ES-I3 (cell line): ENCODE data around the gene F2R.

Experiments used
- H3K36me3 ChIP-seq: 2 replicates; pipeline ENCODE4 v1.6.1; 2013; ENCODE audit warnings: mild to moderate bottlenecking, low read length, control low read depth, moderate library complexity; ENCODE audit not compliant: insufficient read depth
- H3K4me1 ChIP-seq: 2 replicates; pipeline ENCODE4 v1.6.1; 2013; ENCODE audit warnings: mild to moderate bottlenecking, control low read depth, low read length; ENCODE audit not compliant: insufficient read depth
- H3K9ac ChIP-seq: 2 replicates; pipeline ENCODE4 v1.6.1; 2013; ENCODE audit warnings: low read depth, mild to moderate bottlenecking, low read length, moderate library complexity
- H3K9me3 ChIP-seq: 2 replicates; pipeline ENCODE4 v1.6.1; 2013; ENCODE audit warnings: mild to moderate bottlenecking, low read length, moderate library complexity; ENCODE audit not compliant: control insufficient read depth, insufficient read depth

Gene F2R

GRCh38 chr5:76684756-76685519, 31.0 kb upstream of the F2R start:
- Histone ChIP-seq H3K9me3 (no peaks in the 10 kb centered on the region), H3K9ac (no peak overlapping the region), H3K4me1 (peaks cover 6% of the 10 kb centered on the region; the same call in 1 of the 2 replicates), H3K36me3 (no peaks in the 10 kb centered on the region)

DNA sequence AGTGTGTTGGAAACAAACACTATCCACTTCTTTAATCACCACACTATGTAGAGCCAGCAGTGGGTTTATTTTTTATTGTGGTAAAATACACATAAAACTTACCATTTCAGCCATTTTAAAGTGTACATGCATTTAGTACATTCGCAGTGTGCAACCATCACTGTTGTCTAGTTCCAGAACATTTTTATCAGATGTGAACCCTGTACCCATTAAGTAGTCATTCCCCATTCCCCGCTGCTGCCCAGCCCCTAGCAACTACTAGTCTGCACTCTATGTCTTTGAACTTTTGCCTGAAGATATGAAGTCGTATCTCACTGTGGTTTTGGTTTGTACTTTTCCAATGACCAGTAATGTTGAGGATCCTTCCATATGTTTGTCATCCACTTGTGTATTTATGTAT, 30.2 kb upstream of the F2R start:
- Histone ChIP-seq H3K4me1 (peaks cover 6% of the 10 kb centered on the region; the same call in 1 of the 2 replicates), H3K9ac (no peak overlapping the region)

DNA sequence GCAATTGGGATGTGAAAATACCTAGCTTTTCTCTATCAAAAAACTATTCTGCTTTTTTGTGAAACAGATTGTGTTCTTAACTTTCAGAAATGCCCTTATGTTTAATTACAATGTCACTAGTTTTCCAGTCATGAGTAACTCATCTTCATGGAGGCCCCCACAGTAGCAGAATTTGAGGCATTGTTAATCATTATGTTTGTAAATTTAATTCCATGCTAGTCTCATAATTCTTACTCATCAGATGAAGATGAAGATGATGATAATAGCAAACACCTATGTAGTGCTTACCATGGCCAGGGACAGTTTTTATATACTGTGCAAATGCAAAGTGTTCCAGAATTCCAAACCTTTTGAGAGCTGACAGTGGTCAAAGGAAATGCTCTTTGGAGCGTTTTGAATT, 27.7 kb upstream of the F2R start:
- Histone ChIP-seq H3K9me3 (no peaks in the 10 kb centered on the region), H3K36me3 (no peaks in the 10 kb centered on the region), H3K9ac (no peak overlapping the region), H3K4me1 (peaks cover 6% of the 10 kb centered on the region; the same call in 1 of the 2 replicates)

More for the DNA sequence above, 30.2 kb upstream of the F2R start:
- Histone ChIP-seq H3K9me3 (no peaks in the 10 kb centered on the region), H3K36me3 (no peaks in the 10 kb centered on the region)

DNA sequence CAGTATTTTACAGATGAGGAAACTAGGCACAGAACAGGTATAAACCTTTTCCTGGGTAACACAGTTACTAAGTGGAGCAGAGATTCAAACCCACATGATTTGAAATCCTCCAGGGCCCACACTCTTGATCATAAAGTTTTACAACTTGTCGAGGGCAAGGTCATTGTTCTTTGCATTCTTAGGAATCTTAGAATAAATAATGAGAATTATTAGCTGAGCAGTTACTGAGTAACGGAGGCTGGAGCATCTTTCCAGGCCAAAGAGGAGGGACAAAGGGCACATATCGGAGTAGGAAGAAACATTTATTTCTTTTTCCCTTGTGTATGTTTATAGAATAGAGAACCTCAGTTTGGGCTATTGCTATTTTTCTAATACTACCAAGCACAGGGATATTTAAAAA, 27.1 kb upstream of the F2R start:
- Histone ChIP-seq H3K9me3 (no peaks in the 10 kb centered on the region), H3K4me1 (peaks cover 6% of the 10 kb centered on the region; the same call in 1 of the 2 replicates), H3K9ac (no peak overlapping the region), H3K36me3 (no peaks in the 10 kb centered on the region)

DNA sequence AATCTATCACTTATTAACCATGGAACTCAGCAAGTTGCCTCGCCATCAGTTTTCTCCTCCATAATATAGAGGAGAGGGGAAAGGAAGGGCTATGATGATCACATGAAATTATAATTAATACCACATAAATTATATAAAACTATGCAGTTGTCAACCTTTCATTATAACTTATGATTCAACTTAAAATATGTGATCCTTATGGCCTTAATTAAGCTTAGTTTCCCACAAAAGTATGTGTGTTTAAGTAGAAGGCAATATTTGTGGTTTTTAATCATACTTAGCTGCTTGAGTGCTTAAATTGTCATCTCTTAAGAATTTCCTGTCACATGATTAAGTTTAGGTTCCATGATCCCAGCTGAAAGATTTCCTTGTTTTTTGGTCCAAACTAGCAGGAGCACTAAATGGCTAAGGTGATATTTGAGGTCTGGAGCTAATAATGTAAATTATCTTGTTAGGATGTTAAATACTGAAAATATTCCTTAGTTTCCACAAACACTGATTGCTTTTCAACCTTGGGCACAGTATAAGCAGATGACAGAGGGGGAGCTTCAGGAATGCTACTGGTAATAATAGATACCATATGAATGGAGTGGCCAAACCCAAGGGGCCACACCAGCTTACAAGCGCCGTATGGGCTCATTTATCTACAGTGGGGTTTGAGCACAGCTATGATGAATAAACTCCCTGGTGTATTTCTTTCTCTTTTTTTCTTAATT, 26.4 kb upstream of the F2R start:
- Histone ChIP-seq H3K36me3 (no peaks in the 10 kb centered on the region), H3K9me3 (no peaks in the 10 kb centered on the region), H3K9ac (no peak overlapping the region), H3K4me1 (peaks cover 6% of the 10 kb centered on the region; the same call in 1 of the 2 replicates)

DNA sequence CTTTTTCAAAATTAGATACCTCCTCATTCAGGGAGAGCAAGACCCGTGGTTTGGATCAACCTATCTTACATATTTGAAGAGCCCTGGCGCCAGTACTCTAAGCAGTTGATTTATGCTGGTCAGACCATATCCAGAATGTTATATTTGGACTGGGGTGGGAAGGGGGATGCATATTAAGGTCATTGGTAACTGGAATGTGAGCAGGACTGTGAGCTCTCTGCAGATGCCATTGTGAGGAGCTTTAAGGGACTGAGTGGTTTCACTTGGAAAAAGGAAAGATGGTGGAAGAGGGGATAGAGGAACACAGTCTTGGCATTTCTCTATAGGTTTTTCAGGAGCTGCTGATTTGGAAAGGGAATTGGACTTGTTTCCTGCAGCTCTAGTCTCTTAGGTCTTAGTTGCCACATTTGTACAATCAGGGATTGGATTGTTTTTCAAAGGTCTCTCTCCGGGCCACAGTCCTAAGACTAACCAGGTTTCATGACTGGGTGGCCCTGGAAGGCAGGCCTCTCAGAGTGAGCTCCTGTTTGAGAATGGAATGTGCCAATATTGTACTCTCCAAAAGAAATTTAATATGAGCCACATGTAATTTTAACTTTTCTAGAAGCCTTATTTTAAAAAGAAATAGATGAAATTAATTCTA, 25.8 kb upstream of the F2R start:
- Histone ChIP-seq H3K9ac (no peak overlapping the region), H3K9me3 (no peaks in the 10 kb centered on the region), H3K36me3 (no peaks in the 10 kb centered on the region), H3K4me1 (peaks cover 6% of the 10 kb centered on the region; the same call in 1 of the 2 replicates)

DNA sequence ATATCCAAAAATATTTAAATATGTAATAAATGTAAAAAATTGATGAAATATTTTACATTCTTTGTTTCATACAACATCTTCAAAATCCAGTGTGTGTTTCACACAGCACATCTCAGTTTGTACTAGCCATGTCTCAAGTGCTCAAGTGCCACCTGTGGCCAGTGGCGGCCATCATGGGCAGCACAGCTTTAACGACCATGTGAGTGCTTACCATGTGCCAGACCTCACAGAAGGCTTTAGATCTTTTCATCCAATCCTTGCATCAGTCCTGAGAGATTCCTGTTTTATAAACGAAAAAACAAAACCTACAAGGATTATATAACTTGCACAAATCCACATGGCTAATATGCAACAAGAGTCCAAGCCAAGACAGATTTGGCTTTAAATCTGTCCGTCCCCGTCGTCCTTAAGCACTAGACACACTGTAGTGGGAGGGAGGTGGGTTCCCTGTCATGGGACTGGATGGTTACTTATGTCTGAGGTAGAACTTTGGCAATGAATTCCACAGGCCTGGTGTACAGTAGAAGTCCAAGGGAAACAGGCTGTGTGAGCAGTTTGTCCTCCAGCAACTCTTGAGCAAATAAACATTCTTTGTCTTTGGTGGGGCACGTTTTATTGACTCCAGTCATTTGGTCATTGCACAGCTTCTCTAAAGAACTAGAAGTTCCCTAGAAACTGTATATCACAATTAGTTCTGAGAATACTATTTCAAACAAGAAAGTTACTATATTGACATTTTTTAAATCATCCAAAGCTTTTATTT, 25.0 kb upstream of the F2R start:
- Histone ChIP-seq H3K9me3 (no peaks in the 10 kb centered on the region), H3K9ac (no peak overlapping the region), H3K4me1 (peaks cover 6% of the 10 kb centered on the region; the same call in 1 of the 2 replicates), H3K36me3 (no peaks in the 10 kb centered on the region)

- no peaks in the 10 kb centered on the region for H3K36me3 ChIP-seq
- H3K9me3 ChIP-seq = no peaks in the 10 kb centered on the region
- peaks cover 6% of the 10 kb centered on the region; the same call in 1 of the 2 replicates for H3K4me1 ChIP-seq
- no peak overlapping the region for H3K9ac ChIP-seq
Observed at GRCh38 chr5:76691467-76692273, 24.3 kb upstream of the F2R start.

- H3K4me1 ChIP-seq = peaks cover 6% of the 10 kb centered on the region; the same call in 1 of the 2 replicates
- no peaks in the 10 kb centered on the region for H3K9me3 ChIP-seq
- H3K9ac ChIP-seq = no peak overlapping the region
- no peaks in the 10 kb centered on the region for H3K36me3 ChIP-seq
Observed at GRCh38 chr5:76692274-76692540, 23.7 kb upstream of the F2R start.

GRCh38 chr5:76692651-76693050, 23.3 kb upstream of the F2R start:
- H3K9ac ChIP-seq = no peak overlapping the region
- H3K36me3 ChIP-seq = no peaks in the 10 kb centered on the region
- peaks cover 6% of the 10 kb centered on the region; the same call in 1 of the 2 replicates for H3K4me1 ChIP-seq
- no peaks in the 10 kb centered on the region for H3K9me3 ChIP-seq

DNA sequence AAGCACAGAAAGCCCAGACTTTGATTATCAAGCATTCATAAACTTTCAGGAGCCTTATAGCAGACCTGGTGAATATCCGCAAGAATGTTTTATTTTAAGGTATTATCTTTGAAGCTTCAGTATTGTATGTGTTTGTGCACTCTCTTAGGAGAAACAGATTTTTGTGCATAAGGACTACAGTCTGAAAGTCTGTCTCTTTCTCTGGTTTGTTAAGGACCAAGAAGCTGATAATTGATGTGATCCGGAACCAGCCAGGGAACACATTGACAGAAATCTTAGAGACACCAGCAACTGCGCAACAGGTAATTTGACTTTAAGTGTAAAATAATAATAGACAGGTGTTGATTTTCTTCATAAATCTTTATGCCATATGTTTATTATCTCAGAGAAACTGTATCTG, 22.8 kb upstream of the F2R start:
- Histone ChIP-seq H3K4me1 (peaks cover 6% of the 10 kb centered on the region; the same call in 1 of the 2 replicates), H3K36me3 (no peaks in the 10 kb centered on the region), H3K9ac (no peak overlapping the region), H3K9me3 (no peaks in the 10 kb centered on the region)

- H3K9ac ChIP-seq = no peak overlapping the region
- no peaks in the 10 kb centered on the region for H3K36me3 ChIP-seq
- no peaks in the 10 kb centered on the region for H3K9me3 ChIP-seq
- peaks cover 5% of the 10 kb centered on the region; the same call in 1 of the 2 replicates for H3K4me1 ChIP-seq
Observed at GRCh38 chr5:76694317-76694716, 21.6 kb upstream of the F2R start.

DNA sequence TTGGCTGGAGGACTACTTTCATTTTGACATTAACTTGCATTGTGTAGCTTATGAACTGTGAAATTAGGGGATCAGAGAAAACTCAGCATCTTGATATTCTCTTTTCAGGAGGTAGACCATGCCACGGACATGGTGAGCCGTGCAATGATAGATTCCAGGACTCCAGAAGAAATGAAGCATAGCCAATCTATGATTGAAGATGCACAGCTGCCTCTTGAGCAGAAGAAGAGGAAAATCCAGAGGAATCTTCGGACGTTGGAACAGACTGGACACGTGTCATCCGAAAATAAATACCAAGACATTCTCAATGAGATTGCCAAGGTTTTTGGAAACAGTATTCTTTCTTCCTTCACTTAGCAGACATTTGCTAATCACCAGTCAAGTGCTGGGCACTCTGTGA, 20.6 kb upstream of the F2R start:
- Histone ChIP-seq H3K4me1 (no peaks in the 10 kb centered on the region), H3K9me3 (no peaks in the 10 kb centered on the region), H3K9ac (no peak overlapping the region), H3K36me3 (no peaks in the 10 kb centered on the region)
